OCI-LY7 (cell line): Measurements from ENCODE around the gene CCHCR1.

Experiments used
- CTCF ChIP-seq: fragments of 200-600 bp; sonication (generic); conservative IDR thresholded peaks from 2 replicates; pipeline ENCODE4 v1.5.1; 2014; ENCODE audit warnings: mild to moderate bottlenecking, antibody characterized with exemption, low read length, moderate library complexity, mixed read lengths
- EZH2phosphoT487 ChIP-seq: fragments of 200-600 bp; sonication (generic); IDR thresholded peaks from 2 replicates; pipeline ENCODE4 v1.6.1; 2018; ENCODE audit warnings: low read depth, borderline replicate concordance, mild to moderate bottlenecking, mixed run types, antibody characterized with exemption, low read length, moderate library complexity, mixed read lengths

GRCh38 chr6:31103136-31103535 lies 54.5 kb downstream of the CCHCR1 start:
- TF ChIP-seq CTCF, result no peak
- TF ChIP-seq EZH2phosphoT487, result no peak
